Osteoblast (primary cell): ENCODE data around the gene MT3. TPM values are rescaled to one million over a fixed set of nuclear protein-coding genes. Genes with fewer than 3 reads are reported as not detected.

ENCODE experiments used
- DNase-seq: peaks from one replicate; pipeline ENCODE4 v3.0.0; 2011; ENCODE audit warnings: low spot score, mixed read lengths; ENCODE audit not compliant: insufficient read length; ENCODE audit errors: missing footprints
- H2AFZ ChIP-seq: 2 replicates; pipeline ENCODE4 v1.6.0; 2011; ENCODE audit warnings: mild to moderate bottlenecking, low read length
- H3K27ac ChIP-seq: 2 replicates; pipeline ENCODE4 v1.5.1; 2011; ENCODE audit warnings: mild to moderate bottlenecking, low read depth, low read length, moderate library complexity
- H3K27me3 ChIP-seq: 2 replicates; pipeline ENCODE4 v1.6.0; 2012; ENCODE audit warnings: mild to moderate bottlenecking, control low read depth, inconsistent platforms, low read length, moderate library complexity; ENCODE audit not compliant: insufficient read depth
- H3K36me3 ChIP-seq: 2 replicates; pipeline ENCODE4 v1.5.1; 2011; ENCODE audit warnings: mild to moderate bottlenecking, low read length, control low read depth, moderate library complexity; ENCODE audit not compliant: insufficient read depth
- H3K4me1 ChIP-seq: 2 replicates; pipeline ENCODE4 v1.5.1; 2011; ENCODE audit warnings: mild to moderate bottlenecking, low read length, control low read depth, moderate library complexity; ENCODE audit not compliant: insufficient read depth
- H3K4me2 ChIP-seq: 2 replicates; pipeline ENCODE4 v1.6.0; 2011; ENCODE audit warnings: mild to moderate bottlenecking, low read length; ENCODE audit not compliant: insufficient read depth
- H3K4me3 ChIP-seq: fragments of 200-600 bp; sonication (generic); 3 replicates; pipeline ENCODE4 v1.5.1; 2012; ENCODE audit warnings: mild to moderate bottlenecking, low read length, inconsistent platforms; ENCODE audit not compliant: insufficient read depth
- H3K79me2 ChIP-seq: 2 replicates; pipeline ENCODE4 v1.6.0; 2012; ENCODE audit warnings: mild to moderate bottlenecking, low read length, control low read depth, inconsistent platforms; ENCODE audit not compliant: insufficient read depth
- H3K9me3 ChIP-seq: 2 replicates; pipeline ENCODE4 v1.5.1; 2011; ENCODE audit warnings: low read depth, low read length, control low read depth
- H4K20me1 ChIP-seq: 2 replicates; pipeline ENCODE4 v1.6.0; 2012; ENCODE audit warnings: mild to moderate bottlenecking, low read length, control low read depth; ENCODE audit not compliant: insufficient read depth
- CTCF ChIP-seq: IDR thresholded peaks from 2 replicates; pipeline ENCODE4 v1.5.1; 2011; ENCODE audit warnings: mild to moderate bottlenecking, low read depth, low read length, moderate library complexity; ENCODE audit errors: extremely low read depth
- total RNA-seq: library from RNA; depleted of rRNA; stranded (reverse); fragments of >200 nt; gene quantifications from 2 replicates; pipeline ENCODE4 v1.2.3, GENCODE V29; 2012

The MT3 gene
- total RNA-seq, 1 donor, result not detected

- Histone ChIP-seq H3K9me3 (no peaks in the 10 kb centered on the region), H3K4me1 (peaks cover 64% of the 10 kb centered on the region), H3K27ac (peak overlapping the region; percentile 98), H2AFZ (no peak overlapping the region), H3K36me3 (no peaks in the 10 kb centered on the region), H4K20me1 (no peaks in the 10 kb centered on the region), H3K27me3 (no peaks in the 10 kb centered on the region), H3K4me2 (peak overlapping the region; percentile 83), H3K4me3 (peak overlapping the region; percentile 79), H3K79me2 (no peaks in the 10 kb centered on the region)
- TF ChIP-seq CTCF, result no peak
- no peak for DNase-seq
These were observed 18.3 kb downstream of the MT3 start for GRCh38 chr16:56607675-56608042.

GRCh38 chr16:56608043-56608875 is 18.9 kb downstream of the MT3 start, which contains the start of gene MT2A:
MT2A (plus strand) TSS chr16:56608584; CDS start chr16:56608656, 72 bp downstream.
- H3K27me3 ChIP-seq, result no peaks in the 10 kb centered on the region
- H3K79me2 ChIP-seq, result no peaks in the 10 kb centered on the region
- H3K27ac ChIP-seq, result peak within 1 kb of the TSS; percentile 98
- H4K20me1 ChIP-seq, result no peaks in the 10 kb centered on the region
- peak within 1 kb of the TSS; percentile 79 for H3K4me3 ChIP-seq
- DNase-seq, result peak; percentile 95
- H3K9me3 ChIP-seq, result no peaks in the 10 kb centered on the region
- no peak for TF ChIP-seq CTCF
- H3K4me1 ChIP-seq, result peaks cover 66% of the 10 kb centered on the region
- H3K36me3 ChIP-seq, result no peaks in the 10 kb centered on the region
- peak within 1 kb of the TSS; percentile 83 for H3K4me2 ChIP-seq
- H2AFZ ChIP-seq, result peak within 1 kb of the TSS; percentile 47

GRCh38 chr16:56608876-56609462 is 19.6 kb downstream of the MT3 start:
- H3K27me3 ChIP-seq, result no peaks in the 10 kb centered on the region
- H3K79me2 ChIP-seq, result no peaks in the 10 kb centered on the region
- no peaks in the 10 kb centered on the region for H4K20me1 ChIP-seq
- H3K9me3 ChIP-seq, result no peaks in the 10 kb centered on the region
- DNase-seq, result no peak
- peaks cover 70% of the 10 kb centered on the region for H3K4me1 ChIP-seq
- peak overlapping the region; percentile 79 for H3K4me3 ChIP-seq
- peak overlapping the region; percentile 45 for H2AFZ ChIP-seq
- H3K27ac ChIP-seq, result peak overlapping the region; percentile 98
- H3K36me3 ChIP-seq, result no peaks in the 10 kb centered on the region
- no peak for TF ChIP-seq CTCF
- H3K4me2 ChIP-seq, result peak overlapping the region; percentile 83

- peak overlapping the region; percentile 83 for H3K4me2 ChIP-seq
- no peaks in the 10 kb centered on the region for H4K20me1 ChIP-seq
- peak; percentile 86 for DNase-seq
- H3K36me3 ChIP-seq, result no peaks in the 10 kb centered on the region
- no peak overlapping the region for H2AFZ ChIP-seq
- H3K9me3 ChIP-seq, result no peaks in the 10 kb centered on the region
- no peaks in the 10 kb centered on the region for H3K79me2 ChIP-seq
- TF ChIP-seq CTCF, result no peak
- no peaks in the 10 kb centered on the region for H3K27me3 ChIP-seq
- H3K27ac ChIP-seq, result peak overlapping the region; percentile 98
- peaks cover 76% of the 10 kb centered on the region for H3K4me1 ChIP-seq
- H3K4me3 ChIP-seq, result peak overlapping the region; percentile 79
These were observed 20.2 kb downstream of the MT3 start for GRCh38 chr16:56609463-56609921.
